Measurements from ENCODE around the gene PRDX4.

- TF ChIP-seq POLR2A (IDR thresholded peaks at IDR 0.05; ENCODE audit: low read length): no peak
- TF ChIP-seq ESRRA (IDR thresholded peaks at IDR 0.05; ENCODE audit: borderline replicate concordance, low read length): no peak
These were observed 5.1 kb upstream of the PRDX4 start for GRCh38 chrX:23662187-23662586.
